Subcutaneous adipose tissue (tissue), 4 donors: ENCODE data around the gene HES1. TPM values are rescaled to one million over a fixed set of nuclear protein-coding genes. Genes with fewer than 3 reads are reported as not detected.

Experiments
- CTCF ChIP-seq: fragments of 450-650 bp; IDR thresholded peaks from one replicate; pipeline ENCODE4 v1.5.1; 2016; ENCODE audit warnings: low read depth, mild to moderate bottlenecking, control low read depth, antibody characterized with exemption, moderate library complexity
- total RNA-seq, 4 donors: library from RNA; depleted of rRNA; stranded (reverse); fragments of >200 nt; gene quantifications; one replicate each; pipeline ENCODE4 v1.1.0, GENCODE V29; 2016

The HES1 gene
- total RNA-seq, 4 donors from 2014 or later, result 12.1 to 29.3 (median 23.4) TPM

- no peak for TF ChIP-seq CTCF
These were observed 23.0 kb downstream of the HES1 start for GRCh38 chr3:194158942-194159439.

DNA sequence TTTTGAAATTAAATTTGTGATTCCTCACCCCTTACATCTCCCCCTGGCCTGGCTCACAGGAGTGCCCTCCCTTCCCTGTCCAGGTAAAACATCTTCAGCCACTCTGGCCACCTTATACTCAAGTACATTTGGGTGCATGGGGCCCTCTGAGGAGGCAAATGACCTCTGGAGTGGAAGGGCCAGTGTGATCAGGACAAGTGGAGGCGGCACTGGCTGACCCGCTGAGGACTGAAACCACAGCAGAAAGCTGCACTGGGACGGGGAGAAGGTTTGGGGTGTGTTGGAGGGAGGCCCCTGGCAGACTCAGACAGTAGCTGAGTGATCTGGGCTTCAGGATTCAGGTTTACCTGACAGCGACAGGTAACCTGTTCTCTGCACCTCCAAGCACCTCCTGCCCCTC is 24.2 kb downstream of the HES1 start:
- TF ChIP-seq CTCF, result no peak

DNA sequence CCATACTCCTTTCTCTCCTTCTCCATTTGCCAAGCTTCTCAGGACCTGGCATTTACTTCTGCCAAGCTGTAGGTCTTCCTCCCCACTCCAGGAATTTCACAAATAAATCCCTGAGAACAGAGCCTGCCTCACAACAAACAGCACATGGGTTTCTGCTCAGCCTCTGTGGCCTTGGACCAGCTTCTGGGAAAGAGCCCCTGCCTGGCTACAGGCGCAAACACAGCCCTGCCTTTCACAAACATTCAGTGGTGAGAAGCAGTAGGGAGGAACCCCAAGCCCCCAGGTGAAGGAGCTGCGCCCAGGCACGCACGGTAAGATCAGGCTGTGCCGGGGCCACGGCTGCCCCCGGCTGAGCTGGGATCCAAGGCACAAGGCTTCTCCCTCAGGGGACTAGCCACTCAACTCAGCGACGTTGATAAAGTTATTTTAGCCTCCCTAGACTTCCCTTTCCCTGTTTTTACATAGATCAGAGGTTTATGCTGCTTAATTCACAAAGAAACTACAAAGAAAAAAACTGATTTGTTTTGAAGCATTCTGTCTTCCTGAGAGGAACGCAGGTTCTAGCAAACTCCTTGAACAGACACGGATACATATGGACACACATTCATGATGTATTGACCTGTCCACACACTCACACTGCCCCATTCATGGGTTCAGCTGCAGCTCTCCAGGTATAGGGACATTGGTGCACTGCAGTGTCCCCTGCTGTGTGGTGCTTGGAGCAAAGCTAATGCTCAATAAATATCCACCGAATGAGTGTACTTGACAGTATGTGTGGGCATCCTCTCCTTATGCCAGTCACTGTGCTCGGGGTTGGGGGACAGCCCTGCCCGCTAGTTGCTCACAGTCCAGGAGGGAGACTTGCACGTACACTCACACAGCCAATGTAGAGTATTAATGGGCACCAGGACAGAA is 25.4 kb downstream of the HES1 start:
- TF ChIP-seq CTCF, result no peak

DNA sequence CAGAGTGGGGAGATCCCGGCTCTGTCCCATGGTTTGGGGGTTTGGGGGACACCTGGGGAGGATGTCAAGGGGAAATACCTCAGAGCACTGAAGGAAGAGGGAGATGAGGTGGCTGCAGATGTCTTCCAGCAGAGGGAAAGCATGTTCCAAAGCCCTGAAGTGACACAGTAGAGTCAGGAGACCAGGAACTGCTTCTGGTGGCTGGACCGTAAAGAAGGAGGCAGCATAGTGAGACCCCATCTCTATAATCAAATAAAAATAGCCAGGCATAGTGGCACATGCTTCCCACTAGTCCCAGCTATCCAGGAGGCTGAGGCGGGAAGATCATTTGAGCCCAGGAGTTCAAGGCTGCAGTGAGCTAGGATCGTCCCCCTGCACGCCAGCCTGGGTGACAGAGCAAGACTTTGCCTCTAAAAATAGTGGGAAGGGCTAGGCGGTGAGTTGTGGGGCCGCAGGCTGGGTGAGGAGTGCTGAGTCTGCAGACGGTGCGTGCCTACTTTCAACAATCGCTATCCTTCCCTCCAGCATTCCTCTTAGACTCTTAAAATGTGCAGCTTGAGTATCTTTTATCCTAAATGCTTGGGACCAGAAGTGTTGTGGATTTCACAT is 26.2 kb downstream of the HES1 start:
- no peak for TF ChIP-seq CTCF

- TF ChIP-seq CTCF, result no peak
These were observed 27.1 kb downstream of the HES1 start for GRCh38 chr3:194162817-194163584.

- TF ChIP-seq CTCF, result no peak
These were observed 27.7 kb downstream of the HES1 start for GRCh38 chr3:194163697-194164096.

DNA sequence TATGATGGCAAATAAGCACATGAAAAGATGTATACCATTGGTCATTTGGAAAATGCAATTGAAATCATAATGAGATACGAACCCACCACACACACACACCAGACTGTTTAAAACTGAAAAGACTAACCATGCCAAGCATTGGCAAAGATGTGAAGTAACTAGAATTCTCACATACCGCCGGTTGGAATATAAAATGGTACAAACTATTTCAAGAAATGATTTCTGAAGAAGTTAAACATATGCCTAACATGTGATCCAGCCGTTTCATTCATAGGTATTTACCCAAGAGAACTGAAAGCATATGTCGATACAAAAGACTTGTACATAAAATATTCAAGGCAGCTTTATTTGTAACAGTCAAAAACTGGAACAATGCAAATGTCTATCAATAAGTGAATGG is 28.9 kb downstream of the HES1 start:
- TF ChIP-seq CTCF, result no peak
